VCaP (cell line): ENCODE data around the gene LRRTM4.

Experiments used
- H3K27ac ChIP-seq: fragments of 450-650 bp; 2 replicates; pipeline ENCODE4 v1.5.1; 2017
- CTCF ChIP-seq: fragments of 450-650 bp; conservative IDR thresholded peaks from 2 replicates; pipeline ENCODE4 v1.5.1; 2017; ENCODE audit warnings: mild to moderate bottlenecking, moderate library complexity

The LRRTM4 gene

GRCh38 chr2:76977846-76978727 is 544.1 kb downstream of the LRRTM4 start:
- no peak for TF ChIP-seq CTCF
- H3K27ac ChIP-seq, result no peak overlapping the region

DNA sequence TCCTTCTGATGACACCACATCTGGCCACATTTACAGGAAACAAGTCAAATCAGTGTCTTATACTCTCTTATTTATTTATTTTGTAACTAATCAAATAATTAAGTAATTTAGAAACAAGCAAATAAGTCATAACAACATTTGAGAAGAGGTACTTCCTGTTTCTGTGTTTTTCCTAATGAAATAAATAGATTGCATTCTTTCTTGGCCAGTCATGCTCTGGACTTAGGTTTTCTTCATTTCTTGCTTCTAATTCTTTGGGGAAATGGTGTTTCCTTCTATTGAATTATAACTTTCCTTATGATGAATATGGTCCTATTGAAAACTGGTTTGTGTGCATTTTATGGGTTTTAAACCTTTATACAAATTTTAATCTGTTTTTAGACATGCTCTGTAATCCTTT is 546.4 kb downstream of the LRRTM4 start:
- no peak overlapping the region for H3K27ac ChIP-seq
- TF ChIP-seq CTCF, result no peak

GRCh38 chr2:76973610-76974009 is 548.6 kb downstream of the LRRTM4 start:
- no peak overlapping the region for H3K27ac ChIP-seq
- no peak for TF ChIP-seq CTCF

DNA sequence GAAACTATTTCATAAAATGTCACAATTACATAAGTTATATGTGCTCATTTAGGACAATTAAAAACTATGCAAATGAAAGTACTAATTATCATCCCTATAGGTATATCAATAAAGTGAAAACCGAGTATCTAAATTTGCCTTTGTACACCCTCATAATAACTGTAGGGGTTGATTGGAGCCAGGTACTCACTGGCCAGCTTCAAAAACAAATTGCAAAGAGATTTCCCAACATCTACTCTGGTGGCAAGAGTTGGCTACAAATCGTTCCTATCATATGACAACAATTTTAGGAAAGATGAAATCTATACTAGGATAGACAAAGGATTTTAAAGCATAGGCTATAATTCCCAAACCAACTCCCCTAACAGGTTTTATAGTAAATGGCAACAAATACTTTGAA is 556.4 kb downstream of the LRRTM4 start:
- H3K27ac ChIP-seq, result no peak overlapping the region
- no peak for TF ChIP-seq CTCF

DNA sequence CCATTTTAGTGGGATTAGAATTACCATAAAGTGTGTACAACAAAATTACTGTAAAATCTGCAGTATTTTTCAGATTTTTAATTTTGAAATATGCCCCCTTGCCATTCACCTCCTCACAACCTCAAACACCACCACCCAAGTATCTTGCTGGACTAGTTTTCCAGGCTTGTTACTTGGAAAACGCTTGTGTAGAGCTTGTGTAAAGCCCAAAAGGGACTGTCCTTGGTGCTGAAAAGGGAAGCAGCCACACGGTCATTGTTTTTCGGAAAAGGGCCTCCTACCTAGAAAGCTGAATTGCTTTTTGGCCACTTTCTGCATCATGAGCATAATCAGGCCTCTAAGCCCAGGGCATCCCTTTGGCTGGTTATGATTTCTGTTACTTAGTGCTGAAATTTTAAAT is 563.4 kb downstream of the LRRTM4 start:
- no peak overlapping the region for H3K27ac ChIP-seq
- TF ChIP-seq CTCF, result no peak

GRCh38 chr2:76953733-76954347 is 568.3 kb downstream of the LRRTM4 start:
- TF ChIP-seq CTCF, result peak; percentile 90
- no peak overlapping the region for H3K27ac ChIP-seq

DNA sequence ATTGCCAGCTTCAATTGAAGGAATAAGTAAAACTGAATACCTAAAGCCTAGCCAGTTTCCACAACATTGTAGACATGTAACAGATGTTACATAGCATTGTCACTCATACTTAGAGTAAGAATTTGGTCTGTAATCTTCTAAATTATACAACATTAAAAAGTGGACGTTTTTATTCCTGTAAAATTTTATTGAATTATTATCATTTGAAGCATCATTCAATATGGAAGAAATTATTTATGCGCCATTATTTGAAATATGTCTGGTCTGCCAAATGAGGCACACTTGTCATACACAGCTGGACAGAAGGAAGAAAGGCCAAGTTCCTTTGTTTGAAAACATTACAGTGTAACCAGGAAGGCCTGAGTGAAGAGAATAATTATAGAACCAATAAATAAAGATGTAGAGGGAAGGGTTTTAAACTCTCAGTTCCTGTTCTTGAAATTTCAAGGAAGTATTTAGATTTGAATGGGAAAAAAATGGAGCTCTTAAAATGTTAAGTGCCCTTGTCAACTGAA is 575.5 kb downstream of the LRRTM4 start:
- TF ChIP-seq CTCF, result no peak

More for the DNA sequence above, 575.5 kb downstream of the LRRTM4 start:
- no peak overlapping the region for H3K27ac ChIP-seq
